GM21529 (cell line): ENCODE data around the gene OR1F1.
"Not testable (repeated sequence)": the region's sequence is repeated elsewhere in the genome, so short reads cannot be mapped to it uniquely, and the experiment has no call there.

Experiments
- ATAC-seq: cut with Tn5 transposase; IDR thresholded peaks from one replicate; pipeline ENCODE4 v1.9.1; 2021; ENCODE audit not compliant: unreplicated experiment

Gene OR1F1

DNA sequence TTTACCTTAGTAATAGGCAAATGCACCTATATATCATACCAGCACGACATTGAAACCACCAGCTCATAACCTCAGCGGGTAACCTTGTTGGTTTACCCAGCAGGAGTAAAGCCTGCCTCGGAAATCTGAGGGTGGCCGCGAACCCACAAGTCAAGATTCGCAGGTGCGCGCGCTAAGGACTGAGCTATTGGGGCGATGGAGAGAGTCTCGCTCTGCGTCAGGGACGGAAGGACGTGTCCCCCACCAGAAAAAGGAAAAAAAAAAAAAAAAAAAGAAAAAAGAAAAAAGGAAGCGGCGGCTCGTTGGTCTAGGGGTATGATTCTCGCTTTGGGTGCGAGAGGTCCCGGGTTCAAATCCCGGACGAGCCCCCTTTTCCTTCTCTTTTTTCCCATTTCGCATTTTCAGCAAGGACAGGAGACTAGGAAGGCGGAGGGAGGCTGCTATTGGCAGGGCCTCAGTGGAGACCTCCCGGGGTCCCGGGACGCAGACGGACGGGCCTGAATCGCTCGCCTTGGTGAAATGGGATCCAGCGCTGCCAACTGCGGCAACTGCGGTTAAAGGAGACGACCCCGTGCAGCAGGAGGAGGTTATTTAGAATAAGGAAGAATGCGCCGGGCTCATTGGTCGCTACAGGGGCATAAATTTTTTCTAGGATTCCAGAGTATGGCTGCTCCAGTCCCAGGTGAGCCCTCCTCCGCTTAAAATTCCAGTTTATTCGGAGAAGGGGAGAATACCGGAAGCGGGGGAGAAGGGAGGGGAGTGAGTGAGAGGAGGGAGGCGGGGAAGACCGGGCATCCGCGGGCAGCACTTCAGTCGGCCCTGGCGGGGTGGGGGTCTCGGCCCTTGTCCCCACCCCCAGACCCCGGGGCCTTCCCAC lies at the start of gene OR1F1:
TSS of gene OR1F1 (plus strand) at position 407 of the 877 bp plus-strand sequence.
- no peak for ATAC-seq

DNA sequence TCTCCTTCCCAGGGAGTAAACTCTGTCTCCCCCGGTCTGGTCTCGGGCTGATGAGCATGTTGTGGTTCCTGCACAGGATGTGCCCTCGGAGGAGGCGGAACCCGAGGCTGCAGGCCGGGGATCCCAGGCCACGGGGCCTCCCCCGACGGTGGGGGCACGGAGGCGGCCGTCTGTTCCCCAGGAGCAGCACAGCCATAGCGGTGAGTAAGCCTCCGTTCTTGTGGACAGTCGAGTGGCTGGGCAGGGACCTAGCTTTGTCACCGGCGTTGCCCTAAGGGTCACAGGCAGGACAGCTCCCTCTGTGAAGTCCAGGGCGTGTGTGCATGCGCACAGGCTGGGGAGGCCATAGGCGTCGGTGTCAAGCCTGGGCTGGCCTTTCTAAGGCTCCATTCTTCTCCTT lies 49.7 kb upstream of the OR1F1 start:
- no peak for ATAC-seq

DNA sequence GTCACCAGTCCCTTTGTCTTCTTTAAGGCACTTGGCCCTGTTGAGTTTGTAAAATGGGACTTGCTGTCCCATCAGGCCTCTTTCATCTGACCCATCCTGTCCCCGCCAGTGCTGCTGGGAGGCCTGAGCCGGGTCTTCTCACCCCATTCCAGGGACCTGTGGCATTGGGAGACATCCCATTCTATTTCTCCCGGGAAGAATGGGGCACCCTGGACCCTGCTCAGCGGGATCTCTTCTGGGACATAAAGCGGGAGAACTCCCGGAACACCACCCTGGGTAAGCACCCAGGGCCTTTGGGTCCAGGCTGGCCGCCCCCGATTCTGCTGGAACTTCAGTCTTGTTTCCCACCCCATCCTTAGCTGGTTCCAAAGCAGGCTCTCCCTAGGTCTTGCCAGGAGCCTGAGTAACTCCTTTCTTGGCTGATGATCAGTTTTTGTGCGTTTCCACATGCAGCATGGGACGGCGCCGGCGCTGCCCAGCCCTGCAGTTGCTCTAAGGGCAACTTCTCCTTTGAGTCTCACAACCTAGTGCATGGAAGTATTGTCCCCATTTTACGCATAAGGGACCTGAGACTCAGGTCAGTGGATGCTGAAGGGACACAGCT lies 49.1 kb upstream of the OR1F1 start:
- no peak for ATAC-seq

DNA sequence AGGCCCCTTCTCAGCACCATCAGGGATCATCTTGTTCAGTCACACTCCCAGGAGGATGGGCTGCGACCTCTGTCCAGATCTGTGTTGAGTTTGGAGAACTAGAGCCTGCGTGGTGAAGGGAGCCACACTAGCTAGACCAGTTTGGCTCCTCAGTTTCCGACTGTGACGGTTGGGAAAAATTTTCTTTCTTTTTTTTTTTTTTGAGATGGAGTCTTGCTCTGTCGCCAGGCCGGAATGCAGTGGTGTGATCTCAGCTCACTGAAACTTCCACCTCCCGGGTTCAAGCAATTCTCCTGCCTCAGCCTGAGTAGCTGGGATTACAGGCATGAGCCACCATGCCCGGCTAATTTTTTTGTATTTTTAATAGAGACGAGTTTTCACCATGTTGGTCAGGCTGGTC lies 48.4 kb upstream of the OR1F1 start:
- not testable (repeated sequence) for ATAC-seq

DNA sequence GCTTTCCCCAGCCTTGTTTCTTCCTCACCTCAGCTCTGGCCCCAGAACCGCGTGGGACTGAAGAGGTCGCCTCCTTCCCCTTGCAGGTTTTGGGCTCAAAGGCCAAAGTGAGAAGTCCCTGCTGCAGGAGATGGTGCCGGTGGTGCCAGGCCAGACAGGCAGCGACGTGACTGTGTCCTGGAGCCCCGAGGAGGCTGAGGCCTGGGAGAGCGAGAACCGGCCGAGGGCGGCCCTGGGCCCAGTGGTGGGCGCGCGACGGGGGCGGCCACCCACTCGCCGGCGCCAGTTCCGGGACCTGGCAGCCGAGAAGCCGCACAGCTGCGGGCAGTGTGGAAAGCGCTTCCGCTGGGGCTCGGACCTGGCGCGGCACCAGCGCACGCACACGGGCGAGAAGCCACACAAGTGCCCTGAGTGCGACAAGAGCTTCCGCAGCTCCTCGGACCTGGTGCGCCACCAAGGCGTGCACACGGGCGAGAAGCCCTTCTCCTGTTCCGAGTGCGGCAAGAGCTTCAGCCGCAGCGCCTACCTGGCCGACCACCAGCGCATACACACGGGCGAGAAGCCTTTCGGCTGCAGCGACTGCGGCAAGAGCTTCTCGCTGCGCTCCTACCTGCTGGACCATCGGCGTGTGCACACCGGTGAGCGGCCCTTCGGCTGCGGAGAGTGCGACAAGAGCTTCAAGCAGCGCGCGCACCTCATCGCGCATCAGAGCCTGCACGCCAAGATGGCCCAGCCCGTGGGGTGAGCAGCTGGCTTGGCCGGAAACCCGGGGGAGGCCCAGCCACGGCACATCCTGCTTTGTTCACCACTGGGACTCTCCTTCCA lies 47.2 kb upstream of the OR1F1 start:
- ATAC-seq = no peak

DNA sequence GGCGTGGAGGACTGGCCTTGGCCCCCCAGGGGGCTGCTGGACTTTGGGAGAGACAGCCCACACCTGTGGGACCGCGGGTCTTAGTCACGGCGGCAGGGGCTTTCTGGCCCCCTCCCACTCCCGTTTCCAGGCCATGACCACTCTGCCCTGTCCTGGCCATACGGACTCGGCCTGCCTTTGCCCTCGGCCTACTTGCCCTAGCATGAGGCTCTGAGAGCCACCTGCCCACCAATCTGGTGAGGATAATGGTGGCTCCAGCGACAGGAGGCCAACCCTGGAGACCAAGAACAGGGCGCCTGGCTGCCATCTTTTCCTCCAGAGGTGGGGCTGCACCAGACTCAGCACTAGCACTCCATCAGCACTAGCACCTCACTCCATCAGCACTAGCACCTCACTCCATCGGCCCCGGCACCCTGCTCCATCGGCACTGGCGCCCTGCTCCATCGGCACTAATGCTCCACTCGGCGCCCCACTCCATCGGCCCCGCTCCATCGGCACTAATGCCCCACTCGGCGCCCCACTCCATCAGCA lies 46.2 kb upstream of the OR1F1 start:
- ATAC-seq = no peak

DNA sequence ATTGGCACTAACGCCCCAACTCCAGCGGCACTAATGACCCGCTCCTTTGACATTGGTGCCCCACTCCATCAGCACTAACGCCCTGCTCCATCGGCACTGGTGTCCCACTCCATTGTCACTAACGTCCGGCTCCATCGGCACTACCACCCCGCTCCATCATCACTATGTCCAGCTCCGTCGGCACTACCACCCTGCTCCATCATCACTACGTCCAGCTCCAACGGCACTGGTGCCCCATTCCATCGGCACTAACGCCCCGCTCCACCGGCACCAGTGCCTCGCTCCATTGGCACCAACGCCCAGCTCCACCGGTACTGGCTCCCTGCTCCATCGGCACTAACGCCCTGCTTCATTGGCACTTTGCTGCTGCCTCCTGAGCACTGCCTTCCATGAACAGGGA lies 45.7 kb upstream of the OR1F1 start:
- ATAC-seq = no peak

DNA sequence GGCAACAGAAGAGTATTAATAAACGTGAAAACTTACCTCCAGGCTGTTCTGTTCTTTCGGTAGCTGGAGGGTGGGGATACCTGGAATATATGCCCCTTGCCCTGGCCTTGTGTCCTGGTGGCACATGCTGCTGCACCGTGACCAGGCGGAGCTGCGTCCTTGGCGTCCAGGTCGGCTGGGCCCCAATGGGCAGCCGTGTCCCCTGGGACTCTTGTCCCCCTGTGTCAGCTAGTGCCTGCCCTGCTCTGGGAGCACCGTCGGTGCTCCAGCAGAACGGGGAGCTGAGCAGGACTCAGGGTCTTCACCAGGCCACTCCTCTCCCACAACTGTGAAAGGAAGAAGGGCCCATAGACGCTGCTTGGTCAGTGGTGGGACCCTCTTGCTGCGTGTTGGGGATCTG lies 45.2 kb upstream of the OR1F1 start:
- ATAC-seq = no peak

DNA sequence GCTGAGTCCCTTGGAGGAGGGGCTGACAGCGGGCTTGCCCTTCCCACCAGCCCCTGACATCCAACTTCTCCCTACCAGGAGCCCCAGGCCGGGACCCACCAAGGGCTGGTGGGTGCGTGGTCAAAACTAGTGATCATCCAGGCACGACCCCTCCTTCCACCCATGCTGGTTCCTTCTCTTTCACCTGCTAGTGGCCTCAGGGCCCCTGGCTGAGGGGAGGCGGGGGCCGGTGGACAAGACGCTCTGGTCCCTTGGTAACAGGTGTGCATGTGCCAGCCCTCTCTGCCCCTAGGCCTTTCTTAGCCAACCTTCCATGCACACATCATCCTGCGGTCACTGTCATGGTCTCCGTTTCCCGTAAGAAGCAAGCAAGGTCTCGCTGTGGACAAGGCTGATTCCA lies 44.8 kb upstream of the OR1F1 start:
- ATAC-seq = no peak

DNA sequence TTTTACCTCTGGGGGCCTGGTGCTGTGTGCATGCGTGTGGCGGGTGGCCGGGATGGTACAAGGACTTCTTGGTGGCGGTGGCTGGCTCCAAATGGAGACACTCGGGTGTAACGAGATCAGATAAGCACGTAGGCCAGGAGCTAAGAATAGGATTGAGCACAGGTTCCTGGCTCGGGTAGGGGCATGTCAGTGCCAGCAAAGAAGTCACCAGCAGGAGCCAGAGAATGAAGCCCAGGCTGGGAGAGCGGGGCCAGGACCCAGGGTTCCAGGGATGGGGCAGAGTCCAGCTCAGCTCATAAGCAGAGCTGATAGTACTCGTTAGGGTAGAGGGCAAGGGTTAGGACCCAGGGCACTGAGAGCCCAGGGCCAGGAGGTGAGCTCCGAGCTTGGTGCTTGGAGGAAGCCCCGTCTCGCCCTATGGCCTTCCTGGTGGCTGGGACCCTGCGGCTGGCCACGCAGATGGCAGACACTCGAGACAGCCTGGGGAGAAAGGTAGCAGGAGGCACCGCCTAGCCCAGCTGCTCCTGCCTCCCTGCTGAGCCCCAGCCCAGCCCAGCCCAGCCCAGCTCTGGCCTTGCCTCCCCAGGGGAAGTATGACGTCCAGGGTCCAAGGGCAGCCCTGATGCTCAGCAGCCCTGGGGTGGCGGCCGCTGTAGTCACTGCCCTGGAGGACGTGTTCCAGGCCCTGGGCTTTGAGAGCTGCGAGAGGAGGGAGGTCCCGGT lies 44.2 kb upstream of the OR1F1 start:
- ATAC-seq = no peak

DNA sequence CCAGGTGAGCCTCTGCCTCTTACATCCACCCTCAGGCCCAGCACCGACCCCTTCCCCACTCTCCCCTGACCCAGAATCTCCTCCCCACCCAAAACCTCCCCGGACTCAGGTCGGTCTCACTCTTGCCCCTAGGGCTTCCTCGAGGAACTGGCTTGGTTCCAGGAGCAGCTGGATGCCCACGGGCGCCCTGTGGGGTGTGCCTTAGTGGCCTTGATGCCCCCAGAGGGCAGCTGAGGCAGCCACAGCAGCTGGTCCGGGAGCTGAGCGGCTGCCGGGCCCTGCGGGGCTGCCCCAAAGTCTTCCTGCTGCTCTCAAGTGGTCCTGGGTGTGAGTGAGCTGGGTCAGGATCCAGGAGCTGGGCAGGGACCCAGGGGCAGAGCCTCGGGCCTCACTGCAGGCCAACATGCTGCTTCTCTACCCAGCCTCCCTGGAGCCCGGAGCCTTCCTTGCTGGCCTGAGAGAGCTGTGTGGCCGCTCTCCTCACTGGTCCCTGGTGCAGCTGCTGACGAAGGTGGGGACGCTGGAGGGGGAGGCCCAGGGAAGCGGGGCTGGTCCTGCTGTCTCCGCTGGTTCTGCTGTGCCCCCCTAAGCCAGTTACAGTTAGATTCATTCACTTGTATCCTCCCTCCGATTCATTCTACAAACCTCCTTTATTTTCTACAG lies 43.6 kb upstream of the OR1F1 start:
- no peak for ATAC-seq

DNA sequence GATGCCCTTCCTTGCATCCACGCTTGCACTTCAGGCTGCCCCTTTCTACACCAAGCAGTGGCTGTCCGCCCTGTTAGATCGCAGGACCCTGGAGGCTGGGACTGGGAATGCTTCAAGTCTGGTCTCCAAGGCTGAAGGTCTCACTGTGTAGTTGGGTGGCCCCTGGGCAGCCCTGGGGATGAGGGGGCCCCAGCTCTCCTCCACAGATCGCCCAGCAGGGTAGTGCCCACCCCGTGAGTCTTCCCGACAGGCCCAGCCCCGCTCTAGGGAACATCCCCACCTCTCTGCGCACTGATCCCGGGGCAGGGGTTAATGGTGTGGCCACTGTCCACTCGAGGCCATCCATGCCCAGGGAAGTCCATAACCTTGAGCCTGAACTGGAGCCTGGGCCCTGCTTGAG lies 42.9 kb upstream of the OR1F1 start:
- ATAC-seq = no peak

DNA sequence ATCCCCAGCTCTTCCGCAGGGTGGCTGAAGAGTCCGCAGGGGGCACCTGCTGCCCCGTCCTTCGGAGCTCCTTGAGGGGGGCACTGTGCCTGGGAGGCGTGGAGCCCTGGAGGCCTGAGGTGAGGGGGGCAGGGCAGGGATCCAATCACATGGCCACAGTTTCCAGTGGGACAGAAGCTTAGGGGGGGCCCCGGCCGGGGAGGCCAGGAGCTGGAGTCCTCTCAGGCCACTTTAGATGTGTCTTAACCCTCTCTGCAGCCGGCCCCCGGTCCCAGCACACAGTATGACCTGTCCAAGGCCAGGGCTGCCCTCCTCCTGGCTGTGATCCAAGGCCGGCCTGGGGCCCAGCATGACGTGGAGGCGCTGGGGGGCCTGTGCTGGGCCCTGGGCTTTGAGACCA lies 42.3 kb upstream of the OR1F1 start:
- ATAC-seq = no peak

DNA sequence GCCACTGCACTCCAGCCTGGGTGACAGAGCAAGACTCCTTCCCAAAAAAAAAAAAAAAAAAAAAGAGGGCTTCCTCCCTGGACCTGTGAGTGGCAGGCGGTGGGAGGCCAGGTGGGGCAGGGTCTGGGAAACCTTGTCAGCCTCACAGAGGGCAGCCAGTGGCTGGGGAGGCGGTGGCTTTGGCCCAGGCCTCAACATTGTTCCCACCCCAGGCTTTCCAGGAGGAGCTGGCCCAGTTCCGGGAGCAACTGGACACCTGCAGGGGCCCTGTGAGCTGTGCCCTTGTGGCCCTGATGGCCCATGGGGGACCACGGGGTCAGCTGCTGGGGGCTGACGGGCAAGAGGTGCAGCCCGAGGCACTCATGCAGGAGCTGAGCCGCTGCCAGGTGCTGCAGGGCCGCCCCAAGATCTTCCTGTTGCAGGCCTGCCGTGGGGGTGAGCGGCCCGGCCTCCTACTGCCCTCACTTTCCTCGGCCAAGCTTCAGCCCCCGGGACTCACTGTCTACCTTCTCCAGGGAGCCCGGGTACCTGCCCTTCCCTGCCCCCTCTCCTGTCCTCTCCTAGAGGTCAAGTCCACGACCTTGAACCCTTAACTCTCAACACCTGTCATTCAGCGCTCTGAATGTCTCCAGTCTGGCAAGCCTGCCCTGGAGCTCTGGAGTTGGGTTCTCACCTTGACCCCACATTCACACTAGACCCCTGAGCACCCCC lies 40.8 kb upstream of the OR1F1 start:
- ATAC-seq = no peak

DNA sequence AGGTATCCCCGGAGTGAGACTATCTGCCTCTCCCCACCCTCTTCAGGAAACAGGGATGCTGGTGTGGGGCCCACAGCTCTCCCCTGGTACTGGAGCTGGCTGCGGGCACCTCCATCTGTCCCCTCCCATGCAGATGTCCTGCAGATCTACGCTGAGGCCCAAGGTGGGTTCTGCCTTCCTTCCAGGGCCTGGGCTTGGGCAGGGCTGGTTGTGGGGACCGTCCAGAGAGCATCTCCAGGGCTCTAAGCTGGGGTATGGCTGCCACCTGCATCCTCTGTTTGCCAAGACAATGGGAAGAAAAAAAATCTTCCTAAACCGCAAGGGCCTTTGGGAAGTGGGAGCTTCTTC lies 40.3 kb upstream of the OR1F1 start:
- no peak for ATAC-seq

DNA sequence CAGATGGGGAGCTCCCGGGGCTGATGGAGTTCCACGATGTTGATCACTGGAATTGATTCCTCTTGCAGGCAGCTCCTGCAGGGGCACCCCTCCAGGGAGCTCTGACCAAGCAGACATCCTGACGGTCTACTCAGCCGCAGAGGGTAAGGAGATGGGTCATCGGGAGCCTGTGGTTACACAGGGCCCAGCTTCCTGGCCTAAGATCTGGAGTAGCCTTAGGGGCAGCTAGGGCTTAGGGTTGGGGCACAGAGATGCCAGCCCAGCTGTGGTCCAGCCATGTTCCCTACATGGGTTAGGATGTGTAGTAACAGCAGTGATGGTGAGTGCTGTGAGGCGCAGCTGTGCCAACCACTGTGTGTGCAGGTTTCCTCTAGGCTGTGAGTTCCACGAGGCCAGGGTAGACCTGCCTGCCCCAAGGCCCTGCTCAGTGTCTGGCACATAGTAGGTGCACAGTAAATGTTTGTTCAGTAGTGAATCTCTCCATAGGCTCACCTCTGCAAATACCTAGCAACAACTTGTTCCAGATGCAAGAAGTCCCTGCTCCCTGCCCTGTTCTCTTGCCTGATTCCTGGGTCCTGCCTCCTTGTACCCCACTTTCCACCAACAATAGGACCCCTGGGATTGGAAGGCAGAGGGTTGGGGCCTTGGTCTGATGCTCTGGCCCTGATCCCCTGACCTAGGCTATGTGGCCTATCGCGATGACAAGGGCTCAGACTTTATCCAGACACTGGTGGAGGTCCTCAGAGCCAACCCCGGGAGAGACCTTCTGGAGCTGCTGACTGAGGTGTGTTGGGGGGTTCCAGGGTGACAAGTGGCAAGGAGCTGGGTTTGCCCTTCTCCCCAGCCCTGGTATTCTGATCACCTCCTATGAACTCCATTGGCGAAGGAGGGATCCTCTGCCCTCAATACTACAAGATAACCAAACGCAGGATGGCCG lies 39.5 kb upstream of the OR1F1 start:
- ATAC-seq = no peak

DNA sequence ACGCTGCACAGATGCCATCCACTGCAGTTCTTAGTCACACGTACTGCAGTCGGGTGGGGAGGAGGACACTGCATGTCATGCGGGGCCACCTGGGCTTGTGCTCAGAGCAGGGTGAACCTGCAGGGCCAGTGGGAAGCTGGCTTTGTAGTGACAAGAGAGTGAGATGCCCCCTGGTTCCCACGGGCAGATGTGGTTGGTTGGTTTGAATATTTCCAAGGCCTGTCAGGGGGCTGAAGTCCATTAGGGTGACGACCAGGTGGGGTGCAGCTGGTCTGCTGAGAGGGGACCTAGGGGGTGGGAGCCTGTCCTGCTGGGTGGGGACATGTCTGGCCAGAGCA lies 38.8 kb upstream of the OR1F1 start:
- ATAC-seq = no peak

DNA sequence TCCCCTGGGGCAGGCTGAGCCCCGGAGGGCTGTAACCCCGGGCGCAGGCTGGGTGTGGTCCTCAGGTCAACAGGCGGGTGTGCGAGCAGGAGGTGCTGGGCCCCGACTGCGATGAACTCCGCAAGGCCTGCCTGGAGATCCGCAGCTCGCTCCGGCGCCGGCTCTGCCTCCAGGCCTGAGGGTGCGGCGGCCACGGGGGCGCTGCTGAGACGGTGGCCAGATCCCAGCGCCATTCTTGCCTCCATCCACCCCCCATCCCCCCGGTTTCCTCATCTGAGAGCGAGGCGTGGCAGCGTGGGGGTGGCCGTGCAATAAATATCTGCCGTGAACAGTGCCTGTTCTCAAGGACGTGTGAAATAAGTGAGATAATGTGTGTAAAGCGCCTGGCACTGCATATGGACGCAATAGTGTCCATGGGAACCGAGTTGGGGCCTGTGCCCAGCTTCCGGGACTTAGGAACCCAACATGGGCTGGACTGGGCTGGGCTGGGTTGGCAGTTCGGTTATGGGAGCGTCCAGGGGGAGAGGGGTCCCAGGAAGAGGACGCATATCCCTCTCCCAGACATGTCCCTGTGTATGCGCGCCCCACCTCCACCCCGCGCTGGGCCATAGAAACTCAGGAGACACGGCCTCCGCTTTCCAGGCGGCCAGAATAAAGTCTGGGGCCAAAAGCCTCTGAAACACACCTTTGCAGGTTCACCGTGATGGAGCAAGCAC lies 38.2 kb upstream of the OR1F1 start:
- ATAC-seq = peak; percentile 25
